ENCODE measurements around the gene SORCS3. TPM values are rescaled to one million over a fixed set of nuclear protein-coding genes. Genes with fewer than 3 reads are reported as not detected.

SORCS3 gene
- total RNA-seq, 1 experiment from 2014 or later: 0.18 TPM

- TF ChIP-seq CTCF (IDR thresholded peaks at IDR 0.05; ENCODE audit: insufficient read depth in 1 of 2, low read depth in 1 of 2, low read length in 1 of 2, severe bottlenecking in 1 of 2, unreplicated experiment in 1 of 2): no peak
- BruUV-seq (replicated peaks): no TSS peak
Observed at GRCh38 chr10:105062951-105063350, 421.9 kb downstream of the SORCS3 start.

GRCh38 chr10:105063796-105064195, 422.7 kb downstream of the SORCS3 start:
- intact Hi-C loops (cut with micrococcal nuclease; ENCODE audit: unreplicated experiment): loop anchor here (1.0 to 10.0 kb wide), 3 partner anchors 291 to 731 kb away; no protein-coding TSS in a partner anchor
- ChIA-PET POLR2A (no interaction called here), CTCF (no interaction called here)
- no peak overlapping the region for H3K4me3 ChIP-seq (ENCODE audit: low read depth, low read length)
- no peaks in the 10 kb centered on the region for H3K9me3 Mint-ChIP-seq (ENCODE audit: unreplicated experiment)
- no peaks in the 10 kb centered on the region for H3K36me3 ChIP-seq (ENCODE audit: control insufficient read depth, insufficient read depth, low read length)
- no peaks in the 10 kb centered on the region for H3K9me3 ChIP-seq
- no peaks in the 10 kb centered on the region for H3K4me1 ChIP-seq
- no peaks in the 10 kb centered on the region for H3K36me3 Mint-ChIP-seq (ENCODE audit: insufficient read depth, unreplicated experiment)
- no peak overlapping the region for H3K27ac Mint-ChIP-seq (ENCODE audit: unreplicated experiment)
- no peak overlapping the region for H3K4me3 Mint-ChIP-seq (ENCODE audit: unreplicated experiment)
- H3K27me3 ChIP-seq (replicated peaks; ENCODE audit: control insufficient read depth, insufficient read depth, low read length): no peaks in the 10 kb centered on the region
- H3K27me3 Mint-ChIP-seq (ENCODE audit: insufficient read depth, unreplicated experiment): peaks cover 7% of the 10 kb centered on the region
- BruUV-seq (replicated peaks): no TSS peak
- DNase-seq: peak; percentile 44 to 55
- peak; percentile 64 to 75 for TF ChIP-seq CTCF (IDR thresholded peaks at IDR 0.05; ENCODE audit: insufficient read depth in 1 of 2, low read depth in 1 of 2, low read length in 1 of 2, severe bottlenecking in 1 of 2, unreplicated experiment in 1 of 2)
- no peaks in the 10 kb centered on the region for H3K4me1 Mint-ChIP-seq (ENCODE audit: low read depth, unreplicated experiment)

More at GRCh38 chr10:105062951-105063350, 421.9 kb downstream of the SORCS3 start:
- no peak overlapping the region for H3K27ac Mint-ChIP-seq (ENCODE audit: unreplicated experiment)
- POLR2A ChIA-PET: no interaction called here
- no peaks in the 10 kb centered on the region for H3K27me3 ChIP-seq (replicated peaks; ENCODE audit: control insufficient read depth, insufficient read depth, low read length)
- no peaks in the 10 kb centered on the region for H3K9me3 Mint-ChIP-seq (ENCODE audit: unreplicated experiment)
- no peaks in the 10 kb centered on the region for H3K4me1 ChIP-seq
- peaks cover 8% of the 10 kb centered on the region for H3K27me3 Mint-ChIP-seq (ENCODE audit: insufficient read depth, unreplicated experiment)
- CTCF ChIA-PET: no interaction called here
- H3K36me3 Mint-ChIP-seq (ENCODE audit: insufficient read depth, unreplicated experiment): no peaks in the 10 kb centered on the region
- no peak overlapping the region for H3K4me3 Mint-ChIP-seq (ENCODE audit: unreplicated experiment)
- H3K36me3 ChIP-seq (ENCODE audit: control insufficient read depth, insufficient read depth, low read length): no peaks in the 10 kb centered on the region
- no peaks in the 10 kb centered on the region for H3K4me1 Mint-ChIP-seq (ENCODE audit: low read depth, unreplicated experiment)
- H3K4me3 ChIP-seq (ENCODE audit: low read depth, low read length): no peak overlapping the region
- no peak for DNase-seq
- intact Hi-C loops (cut with micrococcal nuclease; ENCODE audit: unreplicated experiment): loop anchor here (1.0 to 10.0 kb wide), 3 partner anchors 292 to 732 kb away; no protein-coding TSS in a partner anchor
- no peaks in the 10 kb centered on the region for H3K9me3 ChIP-seq

GRCh38 chr10:105068497-105068896, 427.4 kb downstream of the SORCS3 start:
- intact Hi-C loops (cut with micrococcal nuclease; ENCODE audit: unreplicated experiment): loop anchor here (10.0 kb wide), 2 partner anchors 286 to 726 kb away; no protein-coding TSS in a partner anchor
- no peaks in the 10 kb centered on the region for H3K36me3 ChIP-seq (ENCODE audit: control insufficient read depth, insufficient read depth, low read length)
- ChIA-PET POLR2A (no interaction called here), CTCF (no interaction called here)
- Mint-ChIP-seq H3K4me1 (ENCODE audit: low read depth, unreplicated experiment) (no peaks in the 10 kb centered on the region), H3K9me3 (ENCODE audit: unreplicated experiment) (no peaks in the 10 kb centered on the region), H3K36me3 (ENCODE audit: insufficient read depth, unreplicated experiment) (no peaks in the 10 kb centered on the region), H3K27me3 (ENCODE audit: insufficient read depth, unreplicated experiment) (peaks cover 10% of the 10 kb centered on the region), H3K27ac (ENCODE audit: unreplicated experiment) (no peak overlapping the region), H3K4me3 (ENCODE audit: unreplicated experiment) (no peak overlapping the region)
- no peak for DNase-seq
- no TSS peak for BruUV-seq (replicated peaks)
- H3K27me3 ChIP-seq (replicated peaks; ENCODE audit: control insufficient read depth, insufficient read depth, low read length): no peaks in the 10 kb centered on the region
- H3K4me1 ChIP-seq: no peaks in the 10 kb centered on the region
- no peak for TF ChIP-seq CTCF (IDR thresholded peaks at IDR 0.05; ENCODE audit: insufficient read depth in 1 of 2, low read depth in 1 of 2, low read length in 1 of 2, severe bottlenecking in 1 of 2, unreplicated experiment in 1 of 2)
- H3K4me3 ChIP-seq (ENCODE audit: low read depth, low read length): no peak overlapping the region
- no peaks in the 10 kb centered on the region for H3K9me3 ChIP-seq

Data from Caco-2 (cell line).